ENCODE results near the gene MAMDC2.
A peak's percentile ranks its signal among the peaks of the same experiment; 100 is the strongest.

Gene MAMDC2

GRCh38 chr9:70040376-70040903, 3.2 kb upstream of the MAMDC2 start:
- no peak for DNase-seq

DNA sequence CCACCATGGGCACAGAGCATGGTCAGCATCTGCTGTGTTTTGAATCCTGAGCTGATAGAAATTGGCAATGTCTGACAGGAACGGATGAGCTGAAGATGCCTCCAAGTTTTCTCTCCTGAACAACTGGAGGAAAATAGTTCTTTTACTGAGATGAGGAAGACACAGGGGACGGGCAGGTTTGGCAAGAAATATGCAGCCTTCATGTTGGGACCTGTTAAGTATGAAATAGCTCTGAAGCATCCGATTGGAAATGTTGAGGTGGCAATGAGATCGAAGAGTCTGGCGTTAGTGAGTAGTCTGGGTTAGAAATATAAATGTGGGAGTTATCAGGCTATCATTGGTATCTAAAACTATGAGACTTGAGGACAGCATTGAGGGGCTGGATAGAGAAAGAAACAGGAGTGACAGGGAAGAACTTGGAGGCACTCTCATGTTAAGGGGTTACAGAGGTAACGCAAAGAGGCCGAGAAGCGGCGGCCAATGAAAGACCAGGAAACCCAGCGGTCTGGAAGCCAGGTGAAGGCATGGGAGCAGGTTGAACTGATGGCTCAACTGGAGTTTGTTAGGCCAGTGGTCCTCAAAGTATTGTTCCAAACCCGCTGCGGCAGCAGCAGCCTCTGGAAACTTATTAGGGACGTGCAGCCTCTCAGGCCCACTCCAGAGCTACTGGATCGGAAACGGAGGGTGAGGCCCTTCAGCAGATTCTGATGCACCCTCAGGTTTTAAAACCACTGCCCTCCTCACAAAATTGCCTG, 1.0 kb upstream of the MAMDC2 start:
- no peak for DNase-seq

DNA sequence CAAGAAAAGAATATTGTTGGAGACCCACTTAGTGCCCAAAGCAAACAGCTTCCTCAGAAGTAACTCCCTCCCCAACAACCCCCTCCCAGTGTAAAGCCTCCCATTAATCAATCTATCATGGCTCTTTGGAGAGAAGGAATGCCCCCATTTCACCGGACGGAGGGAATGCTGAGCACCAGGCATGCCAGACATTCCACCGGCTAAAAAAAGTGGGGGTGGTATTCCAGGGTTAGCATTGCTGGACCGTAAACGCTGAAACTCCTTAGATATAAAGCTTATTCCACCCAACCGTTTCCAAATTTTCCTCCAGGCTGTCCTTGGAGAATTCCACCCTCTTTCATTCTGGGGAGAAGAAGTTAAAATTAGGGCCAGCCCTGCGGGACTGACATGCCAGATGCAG, 363 bp upstream of the MAMDC2 start:
- DNase-seq = no peak

- DNase-seq = peak; percentile 5
Observed at GRCh38 chr9:70044490-70045307, 1.1 kb downstream of the MAMDC2 start.

GRCh38 chr9:70045452-70045851, 1.8 kb downstream of the MAMDC2 start:
- DNase-seq = no peak

- no peak for DNase-seq
Observed at GRCh38 chr9:70046274-70047070, 2.8 kb downstream of the MAMDC2 start.

- no peak for DNase-seq
Observed at GRCh38 chr9:70049236-70049635, 5.6 kb downstream of the MAMDC2 start.

DNA sequence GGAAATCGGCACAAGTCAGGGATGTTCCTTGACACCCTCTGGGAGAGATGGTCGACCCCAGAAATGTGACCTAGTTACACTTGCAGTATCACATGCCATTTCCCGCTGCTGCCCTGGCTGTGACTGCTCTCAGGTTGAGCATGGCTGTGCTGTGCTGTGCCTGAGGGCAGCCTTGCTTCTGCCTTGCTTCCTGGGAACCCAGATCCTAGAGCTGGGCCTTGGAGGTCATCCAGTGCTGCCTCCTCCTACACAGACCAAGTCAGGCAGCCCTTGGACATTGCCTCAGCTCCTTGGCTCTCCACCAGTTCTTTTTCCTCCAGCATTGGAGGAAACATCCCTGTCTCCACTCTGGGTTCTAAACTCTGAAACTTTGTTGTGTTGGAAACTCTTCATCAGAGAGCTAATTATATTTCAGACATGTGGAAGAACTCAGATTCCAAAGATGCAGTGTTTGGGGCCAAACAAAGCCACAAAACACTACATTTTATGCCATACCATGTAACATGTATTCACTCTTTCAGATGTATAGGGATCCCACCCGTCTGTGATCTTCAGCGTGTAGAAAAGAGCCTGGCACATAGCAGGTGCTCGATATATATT, 6.1 kb downstream of the MAMDC2 start:
- DNase-seq = no peak

- DNase-seq = no peak
Observed at GRCh38 chr9:70052768-70053167, 9.1 kb downstream of the MAMDC2 start.

GRCh38 chr9:70053864-70054263, 10.2 kb downstream of the MAMDC2 start:
- DNase-seq = no peak

DNA sequence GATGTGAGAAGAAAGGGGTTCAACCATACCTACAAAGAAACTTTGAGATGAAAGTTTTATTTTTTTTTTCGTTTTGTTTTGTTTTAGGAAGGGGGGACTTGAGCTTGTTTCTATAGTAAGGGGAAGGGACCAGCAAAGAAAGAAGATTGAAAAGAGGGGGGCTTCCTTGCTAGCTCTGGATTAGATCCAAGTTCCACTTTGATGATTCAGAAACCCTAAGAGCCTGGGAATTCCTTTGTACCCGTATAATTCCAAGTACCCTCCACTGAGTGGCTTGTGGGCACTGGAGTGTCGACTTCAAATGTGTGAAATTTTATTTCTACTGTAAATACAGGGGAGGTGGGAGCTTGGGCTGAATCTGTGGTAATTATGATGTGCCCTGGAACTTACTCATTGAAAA, 10.9 kb downstream of the MAMDC2 start:
- DNase-seq = no peak

DNA sequence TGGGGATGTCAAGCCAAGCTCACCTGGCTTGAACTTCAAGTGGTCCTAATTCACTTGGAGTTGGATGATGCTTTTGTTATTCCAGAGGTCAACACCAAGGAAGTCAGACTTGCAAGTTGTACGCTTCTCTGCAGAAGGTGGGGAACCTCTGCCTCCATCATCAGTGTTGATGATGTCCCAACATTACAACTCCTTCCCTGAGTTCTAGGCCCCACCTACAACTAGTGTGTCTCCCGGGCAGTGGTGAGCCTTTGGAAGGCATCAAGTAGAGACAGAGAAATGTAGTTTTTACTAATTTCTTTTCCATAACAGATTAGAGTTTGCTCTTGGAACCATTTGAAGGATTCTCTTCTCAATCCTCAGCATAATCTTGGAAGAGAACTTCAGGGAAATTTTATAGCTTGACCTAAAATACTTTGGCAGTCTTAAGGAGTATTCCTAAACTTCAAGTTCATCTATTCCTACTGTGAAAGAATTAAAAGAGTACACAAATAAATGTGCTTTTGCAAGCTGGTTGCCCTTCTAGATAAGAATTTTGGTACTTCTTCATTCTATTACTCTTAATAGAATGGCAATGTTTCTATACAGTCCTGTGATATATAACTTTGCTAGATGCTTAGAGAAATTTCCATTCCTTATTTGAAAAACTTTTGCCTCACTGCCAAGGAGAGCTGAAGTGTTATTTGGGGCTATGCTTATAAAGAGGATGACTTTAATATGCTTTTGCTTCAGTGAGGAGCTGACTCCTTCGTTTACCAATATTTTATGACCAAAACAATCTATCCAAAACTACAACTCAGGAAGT, 12.0 kb downstream of the MAMDC2 start:
- no peak for DNase-seq

DNA sequence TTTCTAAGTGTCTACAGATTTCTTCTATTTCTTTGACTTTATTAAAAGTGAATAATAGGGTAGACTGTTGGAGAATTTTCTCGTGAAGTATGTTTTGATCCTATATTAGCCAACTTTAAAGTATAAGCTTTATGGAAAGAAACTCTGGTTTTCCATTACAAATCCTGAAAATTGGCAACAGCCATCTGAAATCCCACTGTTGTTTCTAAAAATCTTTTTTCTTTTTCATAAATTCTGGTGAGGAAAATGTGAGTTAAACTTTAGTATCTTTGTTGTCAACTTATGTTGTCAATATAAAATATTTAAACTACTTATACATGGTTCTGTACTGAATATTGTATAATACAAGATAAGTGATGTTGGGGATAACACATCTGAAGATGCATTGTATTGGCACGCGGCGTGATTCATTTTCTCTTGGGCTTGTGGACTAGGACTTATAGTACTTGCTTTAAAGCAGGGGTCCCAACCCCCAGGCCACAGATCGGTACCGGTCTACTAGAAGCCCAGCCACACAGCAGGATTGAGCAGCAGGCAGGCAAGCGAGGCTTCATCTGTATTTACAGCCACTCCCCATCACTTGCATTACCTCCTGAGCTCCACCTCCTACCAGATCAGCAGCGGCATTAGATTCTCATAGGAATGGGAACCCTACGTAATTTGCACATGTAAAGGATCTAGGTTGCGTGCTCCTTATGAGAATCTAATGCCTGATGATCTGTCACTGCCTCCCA, 12.7 kb downstream of the MAMDC2 start:
- DNase-seq = no peak

DNA sequence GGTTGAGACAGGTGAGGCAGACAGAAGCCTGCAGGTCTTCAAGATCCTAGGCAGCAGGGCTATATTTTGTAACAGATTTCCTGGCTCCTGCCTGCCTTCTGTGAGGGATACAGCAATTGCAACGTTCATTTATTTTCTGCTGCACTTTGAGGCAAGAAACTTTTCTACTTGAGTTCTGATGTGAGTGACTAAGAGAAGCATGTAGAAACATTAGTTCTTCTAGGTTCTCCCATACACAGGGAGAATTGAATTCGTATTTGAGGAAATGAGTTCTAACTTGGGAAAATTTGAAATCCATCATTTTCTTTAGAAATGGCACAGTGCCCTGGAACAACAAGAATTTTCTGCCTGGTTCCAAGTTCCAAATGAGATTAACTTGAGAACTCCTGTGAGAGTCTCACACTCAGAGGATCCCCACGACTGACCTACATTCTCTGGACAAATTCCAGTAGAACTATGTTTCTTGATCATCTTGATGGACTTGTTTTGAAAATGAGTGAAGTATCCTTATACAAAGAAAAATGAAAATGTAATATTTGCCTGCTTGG, 15.0 kb downstream of the MAMDC2 start:
- DNase-seq = no peak

GRCh38 chr9:70060148-70060882, 16.7 kb downstream of the MAMDC2 start:
- no peak for DNase-seq

DNA sequence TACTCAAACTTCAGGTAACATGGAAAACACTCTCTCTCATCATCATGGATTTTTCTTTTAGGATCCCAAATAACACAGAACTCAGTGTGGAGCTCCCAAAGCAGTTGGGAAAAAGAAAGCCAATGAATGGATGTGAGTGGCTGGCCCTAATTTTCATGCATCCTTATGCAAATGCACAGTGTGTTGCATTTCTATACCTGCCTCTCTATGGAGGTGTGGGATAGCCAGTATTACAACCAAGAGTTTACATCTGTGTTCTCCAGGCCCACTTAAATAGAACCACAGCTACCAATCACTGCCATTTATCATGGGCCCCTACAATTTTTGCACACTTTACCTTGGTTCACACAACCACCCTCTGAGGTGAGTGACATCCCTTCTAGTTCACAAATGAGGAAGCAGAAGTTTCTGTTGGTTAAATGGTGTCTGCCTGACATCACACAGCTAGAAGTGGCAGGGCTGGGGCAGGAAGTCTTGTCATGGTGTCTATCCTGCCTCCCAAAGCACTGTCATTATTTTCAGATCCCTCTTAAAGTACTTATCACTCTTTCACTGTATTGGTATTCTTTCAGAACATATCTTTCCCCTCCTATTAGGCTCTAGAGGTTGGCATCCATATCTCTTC, 17.3 kb downstream of the MAMDC2 start:
- no peak for DNase-seq

DNA sequence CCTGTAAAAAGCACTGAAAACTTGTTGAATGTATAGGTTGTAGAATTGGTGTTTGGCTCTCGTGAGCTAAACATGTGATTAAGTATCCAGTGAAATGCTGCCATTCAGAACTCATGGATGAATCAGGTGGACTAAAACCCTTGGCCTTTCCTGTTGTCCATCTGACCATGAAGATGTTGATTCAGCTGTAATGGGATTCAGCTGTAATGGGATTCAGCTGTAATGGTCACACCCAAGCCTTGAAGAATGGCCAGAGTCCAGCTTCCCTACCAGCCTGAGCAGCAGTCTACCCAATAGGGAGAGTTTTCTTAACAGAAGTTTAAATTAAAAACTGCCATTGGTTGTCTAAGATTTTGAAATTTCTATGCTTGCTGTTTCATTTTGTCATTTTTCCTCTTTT, 18.1 kb downstream of the MAMDC2 start:
- no peak for DNase-seq

DNA sequence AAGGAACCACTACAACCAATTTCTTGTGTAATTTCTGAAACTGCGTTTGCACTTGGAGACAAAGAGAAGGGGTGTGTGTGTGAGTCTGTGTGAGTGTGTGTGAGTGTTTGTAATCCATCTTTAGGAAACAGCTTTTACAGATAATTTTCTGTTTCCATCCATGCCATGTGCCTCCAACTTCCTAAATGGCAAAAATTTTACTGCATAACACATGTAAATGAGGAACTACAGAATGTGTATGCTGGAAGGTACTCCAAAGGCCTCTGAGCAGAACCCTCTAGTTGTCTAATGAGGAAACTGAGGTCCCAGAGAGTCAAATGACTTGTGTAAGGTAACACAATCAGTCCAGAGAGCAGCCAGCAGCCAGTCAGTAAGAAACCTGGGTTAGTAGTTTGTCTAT, 20.8 kb downstream of the MAMDC2 start:
- DNase-seq = no peak

- no peak for DNase-seq
Observed at GRCh38 chr9:70065572-70065971, 21.9 kb downstream of the MAMDC2 start.

GRCh38 chr9:70066418-70066817, 22.8 kb downstream of the MAMDC2 start:
- DNase-seq = no peak
